K562 treated with DMSO at 1 percent for 12 hours (cell line): ENCODE data around the gene CORO6. TPM values are rescaled to one million over a fixed set of nuclear protein-coding genes. Genes with fewer than 3 reads are reported as not detected.

Experiments
- total RNA-seq: library from RNA; unstranded; fragments of 300-600 nt; gene quantifications from 2 replicates; pipeline ENCODE4 v1.2.3, GENCODE V29; 2022; ENCODE audit not compliant: insufficient read depth

The CORO6 gene
- 3.5 and 10.9 TPM in 2 replicates for total RNA-seq

DNA sequence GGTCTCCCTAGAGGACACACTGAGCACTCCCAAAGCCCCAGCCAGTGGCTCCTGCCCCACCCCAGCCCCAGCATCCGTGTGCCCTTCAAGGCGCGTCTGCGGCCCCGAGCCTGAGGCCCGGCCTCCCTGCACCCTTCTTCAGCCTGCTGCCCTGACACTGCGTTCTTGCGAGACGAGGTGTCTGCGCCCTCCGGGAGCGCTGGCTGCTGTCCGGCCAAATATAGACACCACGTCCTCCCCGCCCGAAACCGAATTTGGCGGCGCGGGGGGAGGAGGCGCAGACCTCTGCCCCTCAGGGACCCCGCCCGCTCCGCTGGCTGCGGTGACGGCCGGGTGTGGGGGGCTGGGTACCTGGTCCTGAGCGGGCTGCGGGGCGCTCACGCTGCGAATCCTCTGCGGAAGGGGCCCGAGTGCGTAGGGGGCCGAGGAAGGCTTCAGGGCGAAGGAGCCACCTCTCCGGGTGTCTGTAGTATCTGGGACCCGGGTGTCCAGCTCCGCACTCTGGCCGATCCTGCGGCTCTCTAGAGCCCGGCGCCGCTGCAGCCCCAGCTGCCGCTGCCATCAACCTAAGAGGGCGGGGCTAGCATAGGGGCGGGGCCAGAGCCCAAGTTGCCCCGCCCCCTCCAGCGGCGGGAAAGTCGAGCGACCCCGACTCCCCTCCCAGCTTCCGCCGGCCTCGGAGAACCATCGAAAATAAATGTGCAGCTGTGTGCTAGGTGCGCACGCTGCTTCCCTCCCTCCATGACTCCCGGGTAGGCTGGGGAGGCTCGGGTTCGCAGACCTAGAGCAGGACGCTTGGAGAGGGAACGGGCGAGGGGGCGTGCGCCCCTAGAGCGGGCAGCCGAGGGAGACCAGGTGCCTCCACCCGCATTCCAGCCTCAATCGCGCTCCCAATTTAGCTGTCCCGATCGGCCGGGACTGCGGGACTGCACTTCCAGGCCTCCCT is at the start of gene CORO6:
Gene CORO6, minus strand, starts transcription at position 576 of the 946 bp plus-strand sequence. CDS start 1,491 bp downstream, outside the sequence.

DNA sequence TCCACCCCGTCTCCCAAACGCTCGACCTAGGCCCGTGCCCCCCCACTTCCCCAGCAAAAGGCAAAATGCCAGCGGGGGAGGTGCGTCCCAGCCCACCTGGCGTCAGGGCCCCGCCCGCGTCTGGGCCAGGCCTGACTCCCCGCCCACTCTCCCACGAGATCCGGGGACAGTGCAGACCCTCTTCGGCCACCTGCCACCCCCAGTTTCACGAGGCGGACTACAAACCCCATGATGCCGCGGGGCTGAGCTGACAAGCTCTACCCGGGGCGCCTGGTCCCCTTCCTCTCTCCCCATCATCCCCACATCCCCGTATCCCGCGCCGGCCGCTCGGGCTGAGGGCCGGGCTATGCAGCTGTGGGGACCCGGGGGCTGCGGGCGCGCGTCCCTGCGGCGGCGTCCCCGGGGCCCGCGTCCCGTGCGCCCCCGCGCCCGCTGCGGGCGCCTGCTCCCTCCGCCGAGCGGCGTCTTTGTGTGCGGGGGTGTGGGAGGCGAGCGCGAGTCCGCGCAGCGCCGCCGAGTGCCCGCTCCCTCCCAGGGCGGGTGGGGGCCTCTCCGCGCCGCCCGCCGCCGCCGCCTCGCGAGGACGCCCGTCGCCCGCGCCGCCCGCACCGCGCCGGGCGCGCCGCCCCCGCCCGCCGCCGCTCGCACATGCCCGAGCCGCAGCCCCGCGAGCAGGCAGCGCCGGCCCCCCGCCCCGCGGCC is 29.7 kb downstream of the CORO6 start, which contains the start of gene ANKRD13B:
Gene ANKRD13B, plus strand, starts transcription at position 283 of the 702 bp plus-strand sequence. CDS start 490 bp downstream, outside the sequence.

DNA sequence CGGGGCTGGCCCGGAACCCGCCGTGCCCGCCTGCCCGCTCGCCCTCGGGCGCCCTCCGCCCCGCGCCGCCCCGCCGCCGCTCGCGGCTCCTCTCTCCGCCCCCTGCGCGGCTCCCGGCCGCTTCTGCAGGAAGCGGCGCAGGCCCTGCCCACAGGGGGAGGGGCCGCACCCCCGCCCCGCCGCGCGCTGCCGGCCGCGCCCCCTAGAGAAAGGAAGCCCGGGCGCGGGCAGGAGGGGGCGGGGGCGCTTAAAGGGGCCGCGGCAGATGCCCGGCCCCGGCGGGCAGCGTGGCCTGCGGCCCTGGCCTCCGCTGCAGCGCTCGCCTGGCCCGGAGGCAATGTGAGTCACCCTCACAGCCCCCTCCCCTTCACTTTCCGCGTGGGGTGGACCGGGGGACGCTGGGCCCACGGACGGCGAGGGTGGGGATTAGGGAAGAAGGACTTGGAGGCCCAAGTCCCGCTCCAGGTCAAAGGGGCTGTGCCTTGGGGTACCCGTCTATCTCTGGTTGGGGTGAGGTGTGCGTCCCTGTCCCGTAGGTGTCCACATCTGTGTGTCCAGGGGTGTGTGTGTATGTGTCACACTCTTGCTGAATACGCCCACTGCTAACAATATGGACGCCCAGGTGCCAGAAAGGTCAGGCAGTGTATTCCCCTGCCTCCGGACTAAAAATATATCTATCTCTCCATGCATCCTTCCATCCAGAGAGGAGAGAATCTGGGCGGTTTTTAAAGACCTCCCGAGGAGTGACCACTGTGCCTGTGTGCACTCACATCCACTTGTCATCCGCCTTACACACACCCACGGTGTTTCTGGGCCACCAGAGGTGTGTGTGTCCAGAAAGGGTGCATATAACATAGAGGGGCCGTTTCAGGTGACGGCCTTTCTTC is 32.9 kb downstream of the CORO6 start, which contains the start of gene GIT1:
Gene GIT1, minus strand, starts transcription at position 125 of the 887 bp plus-strand sequence. CDS start 270 bp downstream, outside the sequence.

DNA sequence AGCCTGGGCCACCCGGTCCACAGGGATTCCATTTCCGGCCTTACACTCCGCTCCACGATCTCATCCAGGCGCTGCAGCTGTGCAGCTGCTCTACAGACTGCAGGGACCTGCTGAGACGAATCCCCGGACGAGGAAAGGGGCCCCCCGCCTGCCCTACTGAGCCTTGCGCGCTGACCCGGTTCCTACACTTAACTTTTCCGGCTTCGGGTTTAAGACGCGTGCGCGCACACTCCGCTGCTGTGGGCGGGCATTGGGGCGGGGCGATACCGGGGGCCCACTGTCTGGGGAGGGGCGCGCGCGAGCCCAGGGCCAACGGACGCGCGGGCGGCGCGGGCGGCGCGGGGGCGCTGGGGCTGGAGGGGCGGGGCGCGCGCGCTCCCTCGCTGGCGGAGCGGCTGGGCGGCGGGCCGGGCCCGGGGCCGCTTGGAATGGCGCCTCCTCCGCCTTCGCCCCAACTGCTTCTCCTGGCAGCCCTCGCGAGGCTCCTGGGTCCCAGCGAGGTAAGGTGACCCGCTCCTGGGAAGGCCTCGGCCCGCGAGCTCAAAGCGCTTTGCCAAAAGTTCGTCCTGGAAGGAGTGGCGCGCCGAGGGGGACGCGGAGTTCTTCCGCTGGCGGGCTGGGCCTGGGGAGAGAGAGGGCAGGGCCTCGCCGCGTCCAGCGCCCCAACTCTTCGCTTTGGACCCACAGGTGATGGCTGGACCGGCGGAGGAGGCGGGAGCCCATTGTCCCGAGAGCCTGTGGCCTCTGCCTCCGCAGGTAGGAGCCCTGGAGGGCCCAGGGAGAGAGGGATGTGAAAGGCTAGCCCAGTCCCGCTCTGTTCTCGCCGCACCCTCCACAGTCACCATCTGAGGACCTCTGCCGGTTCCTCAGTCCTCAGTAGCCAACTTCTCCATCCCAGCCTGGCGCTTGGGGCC is 54.1 kb downstream of the CORO6 start, which contains the start of gene TP53I13:
Gene TP53I13, plus strand, starts transcription at position 371 of the 914 bp plus-strand sequence. Its CDS starts 58 bp downstream, at position 429.

DNA sequence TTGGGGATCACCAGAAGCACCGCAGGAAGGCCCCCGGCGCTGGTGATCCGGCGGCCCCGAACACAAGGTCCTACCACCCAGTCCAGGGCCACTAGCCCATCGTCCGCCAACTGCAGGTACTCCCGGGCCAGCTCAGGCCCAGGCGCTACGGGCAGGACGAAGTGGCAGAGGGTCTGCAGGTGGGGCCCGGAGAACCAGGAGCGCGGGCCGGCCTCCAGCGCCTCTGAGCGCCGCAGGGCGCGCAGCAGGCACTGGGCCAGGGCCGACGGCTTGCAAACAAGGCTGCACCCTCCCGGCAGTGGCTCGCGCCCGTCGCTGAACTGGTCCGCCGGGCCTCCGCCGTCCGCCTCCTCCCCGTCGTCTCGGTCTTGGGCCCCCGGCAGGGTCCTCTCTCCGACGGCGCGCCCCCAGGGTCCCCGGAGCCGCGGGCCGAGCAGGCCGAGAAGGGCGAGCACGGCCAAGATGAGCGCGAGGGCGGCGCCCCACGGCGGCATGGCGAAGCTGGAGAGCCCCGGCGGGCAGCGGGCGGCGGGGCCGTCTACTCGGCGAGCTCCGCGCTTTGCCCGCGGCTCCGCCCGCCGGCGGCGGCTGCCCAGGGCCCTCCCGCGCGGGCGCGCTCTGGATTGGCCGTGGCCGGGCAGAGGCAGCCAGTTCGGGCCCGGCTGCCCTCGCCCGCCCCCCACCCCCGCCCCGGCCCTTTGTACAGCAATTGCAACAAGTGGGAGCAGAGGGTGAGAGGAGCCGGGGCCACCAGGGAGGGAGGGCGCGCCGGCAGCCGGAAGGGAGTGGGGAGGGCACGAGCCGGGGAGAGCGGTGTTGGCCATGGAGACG is 56.0 kb downstream of the CORO6 start, which contains the start of gene ABHD15:
Gene ABHD15, minus strand, starts transcription at position 565 of the 831 bp plus-strand sequence. Its CDS starts 71 bp downstream, at position 494.

Other genes starting within 250 kb of the CORO6 start
- 2.8 and 15.1 TPM in 2 replicates for gene TAOK1, start 232.5 kb downstream of the CORO6 start, total RNA-seq
- 7.8 and 12.2 TPM in 2 replicates for gene ABHD15, start 55.9 kb downstream of the CORO6 start, total RNA-seq
- gene TP53I13, start 54.2 kb downstream of the CORO6 start, total RNA-seq: 66.2 and 82.0 TPM in 2 replicates
- gene GIT1, start 33.3 kb downstream of the CORO6 start, total RNA-seq: 29.5 and 48.6 TPM in 2 replicates
- gene ANKRD13B, start 29.8 kb downstream of the CORO6 start, total RNA-seq: 4.0 and 9.5 TPM in 2 replicates